ENCODE data around the gene GNAO1. TPM values are rescaled to one million over a fixed set of nuclear protein-coding genes. Genes with fewer than 3 reads are reported as not detected.
A peak's percentile ranks its signal among the peaks of the same experiment; 100 is the strongest.

The GNAO1 gene
- total RNA-seq, 1 experiment from 2014 or later = not detected

- no peaks in the 10 kb centered on the region for H3K36me3 ChIP-seq (ENCODE audit: low read depth, low read length)
- H2AFZ ChIP-seq (ENCODE audit: low read length) = no peak overlapping the region
- DNase-seq (no peak), ATAC-seq (no peak)
- no peak overlapping the region for H3K4me2 ChIP-seq (ENCODE audit: low read length)
- ChIA-PET CTCF (no interaction called here), POLR2A (ENCODE audit: unreplicated experiment) (no interaction called here)
- TF ChIP-seq EZH2 (IDR thresholded peaks at IDR 0.05; ENCODE audit: low read length, unreplicated experiment) (no peak), EZH2phosphoT487 (IDR thresholded peaks at IDR 0.05; ENCODE audit: borderline replicate concordance, low read length) (no peak)
- TF ChIP-seq, protein P1, sequence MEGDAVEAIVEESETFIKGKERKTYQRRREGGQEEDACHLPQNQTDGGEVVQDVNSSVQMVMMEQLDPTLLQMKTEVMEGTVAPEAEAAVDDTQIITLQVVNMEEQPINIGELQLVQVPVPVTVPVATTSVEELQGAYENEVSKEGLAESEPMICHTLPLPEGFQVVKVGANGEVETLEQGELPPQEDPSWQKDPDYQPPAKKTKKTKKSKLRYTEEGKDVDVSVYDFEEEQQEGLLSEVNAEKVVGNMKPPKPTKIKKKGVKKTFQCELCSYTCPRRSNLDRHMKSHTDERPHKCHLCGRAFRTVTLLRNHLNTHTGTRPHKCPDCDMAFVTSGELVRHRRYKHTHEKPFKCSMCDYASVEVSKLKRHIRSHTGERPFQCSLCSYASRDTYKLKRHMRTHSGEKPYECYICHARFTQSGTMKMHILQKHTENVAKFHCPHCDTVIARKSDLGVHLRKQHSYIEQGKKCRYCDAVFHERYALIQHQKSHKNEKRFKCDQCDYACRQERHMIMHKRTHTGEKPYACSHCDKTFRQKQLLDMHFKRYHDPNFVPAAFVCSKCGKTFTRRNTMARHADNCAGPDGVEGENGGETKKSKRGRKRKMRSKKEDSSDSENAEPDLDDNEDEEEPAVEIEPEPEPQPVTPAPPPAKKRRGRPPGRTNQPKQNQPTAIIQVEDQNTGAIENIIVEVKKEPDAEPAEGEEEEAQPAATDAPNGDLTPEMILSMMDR (conservative IDR thresholded peaks at IDR 0.05; ENCODE audit: low read depth, low read length) = no peak
- H3K27ac ChIP-seq (ENCODE audit: low read length) = no peak overlapping the region
- H3F3A ChIP-seq (ENCODE audit: low read length, unreplicated experiment) = no peaks in the 10 kb centered on the region
- no peak overlapping the region for H3K9ac ChIP-seq (ENCODE audit: low read length)
- H3K4me1 ChIP-seq (ENCODE audit: insufficient read depth, low read length) = no peaks in the 10 kb centered on the region
- 0 out of 2 replicates have a peak, but pooled peaks cover 16% of the 10 kb centered on the region for H3K27me3 ChIP-seq (ENCODE audit: low read length)
- BruUV-seq (replicated peaks) = no TSS peak
- H3K79me2 ChIP-seq (ENCODE audit: low read length) = no peaks in the 10 kb centered on the region
- H3K9me2 ChIP-seq (replicated peaks; ENCODE audit: low read length) = no peaks in the 10 kb centered on the region
- no peaks in the 10 kb centered on the region for H4K20me1 ChIP-seq (ENCODE audit: low read length)
- no peak overlapping the region for H3K4me3 ChIP-seq (ENCODE audit: low read length)
- intact Hi-C loops (cut with micrococcal nuclease) = loop anchor here (10.0 kb wide), 1 partner anchor 466 kb away; no protein-coding TSS in a partner anchor
- no peaks in the 10 kb centered on the region for H3K9me3 ChIP-seq (ENCODE audit: low read length)
Observed at GRCh38 chr16:56310690-56311089, 119.4 kb downstream of the GNAO1 start.

- H3K9ac ChIP-seq (ENCODE audit: low read length) = no peak overlapping the region
Observed at GRCh38 chr16:56311208-56312027, 120.1 kb downstream of the GNAO1 start.

More at GRCh38 chr16:56311208-56312027, 120.1 kb downstream of the GNAO1 start:
- ATAC-seq = no peak
- H3K27ac ChIP-seq (ENCODE audit: low read length) = no peak overlapping the region
- H3K79me2 ChIP-seq (ENCODE audit: low read length) = no peaks in the 10 kb centered on the region
- H3K27me3 ChIP-seq (ENCODE audit: low read length) = 0 out of 2 replicates have a peak, but pooled peaks cover 9% of the 10 kb centered on the region
- H2AFZ ChIP-seq (ENCODE audit: low read length) = no peak overlapping the region
- H3F3A ChIP-seq (ENCODE audit: low read length, unreplicated experiment) = no peaks in the 10 kb centered on the region
- no peak overlapping the region for H3K4me2 ChIP-seq (ENCODE audit: low read length)
- no peaks in the 10 kb centered on the region for H3K4me1 ChIP-seq (ENCODE audit: insufficient read depth, low read length)
- no peaks in the 10 kb centered on the region for H3K9me3 ChIP-seq (ENCODE audit: low read length)
- H3K9me2 ChIP-seq (replicated peaks; ENCODE audit: low read length) = no peaks in the 10 kb centered on the region
- H3K36me3 ChIP-seq (ENCODE audit: low read depth, low read length) = no peaks in the 10 kb centered on the region
- no peaks in the 10 kb centered on the region for H4K20me1 ChIP-seq (ENCODE audit: low read length)
- DNase-seq = no peak
- no peak overlapping the region for H3K4me3 ChIP-seq (ENCODE audit: low read length)
- TF ChIP-seq EZH2phosphoT487 (IDR thresholded peaks at IDR 0.05; ENCODE audit: borderline replicate concordance, low read length) = no peak
- TF ChIP-seq, protein P1 (conservative IDR thresholded peaks at IDR 0.05; ENCODE audit: low read depth, low read length) = peak; percentile 36; the same call in 1 of the 2 replicates
- no TSS peak for BruUV-seq (replicated peaks)
- ChIA-PET CTCF (no interaction called here), POLR2A (ENCODE audit: unreplicated experiment) (no interaction called here)
- intact Hi-C loops (cut with micrococcal nuclease) = loop anchor here (10.0 kb wide), 1 partner anchor 467 kb away; no protein-coding TSS in a partner anchor

Data from PC-3 (cell line).